Measurements from ENCODE around the gene MICB. TPM values are rescaled to one million over a fixed set of nuclear protein-coding genes. Genes with fewer than 3 reads are reported as not detected.

The MICB gene
- total and polyA plus RNA-seq, 2 of the 8 experiments (the other 6 are each of a cell fraction or from before 2014, with no cell fraction given) = 16.2 to 25.3 TPM

GRCh38 chr6:31534521-31535040, 36.6 kb downstream of the MICB start (continued):
- TF ChIP-seq, protein P1, sequence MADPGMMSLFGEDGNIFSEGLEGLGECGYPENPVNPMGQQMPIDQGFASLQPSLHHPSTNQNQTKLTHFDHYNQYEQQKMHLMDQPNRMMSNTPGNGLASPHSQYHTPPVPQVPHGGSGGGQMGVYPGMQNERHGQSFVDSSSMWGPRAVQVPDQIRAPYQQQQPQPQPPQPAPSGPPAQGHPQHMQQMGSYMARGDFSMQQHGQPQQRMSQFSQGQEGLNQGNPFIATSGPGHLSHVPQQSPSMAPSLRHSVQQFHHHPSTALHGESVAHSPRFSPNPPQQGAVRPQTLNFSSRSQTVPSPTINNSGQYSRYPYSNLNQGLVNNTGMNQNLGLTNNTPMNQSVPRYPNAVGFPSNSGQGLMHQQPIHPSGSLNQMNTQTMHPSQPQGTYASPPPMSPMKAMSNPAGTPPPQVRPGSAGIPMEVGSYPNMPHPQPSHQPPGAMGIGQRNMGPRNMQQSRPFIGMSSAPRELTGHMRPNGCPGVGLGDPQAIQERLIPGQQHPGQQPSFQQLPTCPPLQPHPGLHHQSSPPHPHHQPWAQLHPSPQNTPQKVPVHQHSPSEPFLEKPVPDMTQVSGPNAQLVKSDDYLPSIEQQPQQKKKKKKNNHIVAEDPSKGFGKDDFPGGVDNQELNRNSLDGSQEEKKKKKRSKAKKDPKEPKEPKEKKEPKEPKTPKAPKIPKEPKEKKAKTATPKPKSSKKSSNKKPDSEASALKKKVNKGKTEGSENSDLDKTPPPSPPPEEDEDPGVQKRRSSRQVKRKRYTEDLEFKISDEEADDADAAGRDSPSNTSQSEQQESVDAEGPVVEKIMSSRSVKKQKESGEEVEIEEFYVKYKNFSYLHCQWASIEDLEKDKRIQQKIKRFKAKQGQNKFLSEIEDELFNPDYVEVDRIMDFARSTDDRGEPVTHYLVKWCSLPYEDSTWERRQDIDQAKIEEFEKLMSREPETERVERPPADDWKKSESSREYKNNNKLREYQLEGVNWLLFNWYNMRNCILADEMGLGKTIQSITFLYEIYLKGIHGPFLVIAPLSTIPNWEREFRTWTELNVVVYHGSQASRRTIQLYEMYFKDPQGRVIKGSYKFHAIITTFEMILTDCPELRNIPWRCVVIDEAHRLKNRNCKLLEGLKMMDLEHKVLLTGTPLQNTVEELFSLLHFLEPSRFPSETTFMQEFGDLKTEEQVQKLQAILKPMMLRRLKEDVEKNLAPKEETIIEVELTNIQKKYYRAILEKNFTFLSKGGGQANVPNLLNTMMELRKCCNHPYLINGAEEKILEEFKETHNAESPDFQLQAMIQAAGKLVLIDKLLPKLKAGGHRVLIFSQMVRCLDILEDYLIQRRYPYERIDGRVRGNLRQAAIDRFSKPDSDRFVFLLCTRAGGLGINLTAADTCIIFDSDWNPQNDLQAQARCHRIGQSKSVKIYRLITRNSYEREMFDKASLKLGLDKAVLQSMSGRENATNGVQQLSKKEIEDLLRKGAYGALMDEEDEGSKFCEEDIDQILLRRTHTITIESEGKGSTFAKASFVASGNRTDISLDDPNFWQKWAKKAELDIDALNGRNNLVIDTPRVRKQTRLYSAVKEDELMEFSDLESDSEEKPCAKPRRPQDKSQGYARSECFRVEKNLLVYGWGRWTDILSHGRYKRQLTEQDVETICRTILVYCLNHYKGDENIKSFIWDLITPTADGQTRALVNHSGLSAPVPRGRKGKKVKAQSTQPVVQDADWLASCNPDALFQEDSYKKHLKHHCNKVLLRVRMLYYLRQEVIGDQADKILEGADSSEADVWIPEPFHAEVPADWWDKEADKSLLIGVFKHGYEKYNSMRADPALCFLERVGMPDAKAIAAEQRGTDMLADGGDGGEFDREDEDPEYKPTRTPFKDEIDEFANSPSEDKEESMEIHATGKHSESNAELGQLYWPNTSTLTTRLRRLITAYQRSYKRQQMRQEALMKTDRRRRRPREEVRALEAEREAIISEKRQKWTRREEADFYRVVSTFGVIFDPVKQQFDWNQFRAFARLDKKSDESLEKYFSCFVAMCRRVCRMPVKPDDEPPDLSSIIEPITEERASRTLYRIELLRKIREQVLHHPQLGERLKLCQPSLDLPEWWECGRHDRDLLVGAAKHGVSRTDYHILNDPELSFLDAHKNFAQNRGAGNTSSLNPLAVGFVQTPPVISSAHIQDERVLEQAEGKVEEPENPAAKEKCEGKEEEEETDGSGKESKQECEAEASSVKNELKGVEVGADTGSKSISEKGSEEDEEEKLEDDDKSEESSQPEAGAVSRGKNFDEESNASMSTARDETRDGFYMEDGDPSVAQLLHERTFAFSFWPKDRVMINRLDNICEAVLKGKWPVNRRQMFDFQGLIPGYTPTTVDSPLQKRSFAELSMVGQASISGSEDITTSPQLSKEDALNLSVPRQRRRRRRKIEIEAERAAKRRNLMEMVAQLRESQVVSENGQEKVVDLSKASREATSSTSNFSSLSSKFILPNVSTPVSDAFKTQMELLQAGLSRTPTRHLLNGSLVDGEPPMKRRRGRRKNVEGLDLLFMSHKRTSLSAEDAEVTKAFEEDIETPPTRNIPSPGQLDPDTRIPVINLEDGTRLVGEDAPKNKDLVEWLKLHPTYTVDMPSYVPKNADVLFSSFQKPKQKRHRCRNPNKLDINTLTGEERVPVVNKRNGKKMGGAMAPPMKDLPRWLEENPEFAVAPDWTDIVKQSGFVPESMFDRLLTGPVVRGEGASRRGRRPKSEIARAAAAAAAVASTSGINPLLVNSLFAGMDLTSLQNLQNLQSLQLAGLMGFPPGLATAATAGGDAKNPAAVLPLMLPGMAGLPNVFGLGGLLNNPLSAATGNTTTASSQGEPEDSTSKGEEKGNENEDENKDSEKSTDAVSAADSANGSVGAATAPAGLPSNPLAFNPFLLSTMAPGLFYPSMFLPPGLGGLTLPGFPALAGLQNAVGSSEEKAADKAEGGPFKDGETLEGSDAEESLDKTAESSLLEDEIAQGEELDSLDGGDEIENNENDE (IDR thresholded peaks at IDR 0.05; ENCODE audit: insufficient replicate concordance, low read length) = no peak
- no peak for TF ChIP-seq RNF2 (IDR thresholded peaks at IDR 0.05; ENCODE audit: borderline replicate concordance, low read depth, low read length, missing control alignments, poor library complexity, severe bottlenecking)
- TF ChIP-seq CTCF (IDR thresholded peaks at IDR 0.05; ENCODE audit: control extremely low read depth in 1 of 3, insufficient read depth in 1 of 3, low read depth in 1 of 3, low read length in 3 of 3) = no peak
- TF ChIP-seq SP4 (IDR thresholded peaks at IDR 0.05; ENCODE audit: low read length) = no peak
- no peak for TF ChIP-seq EP300 (IDR thresholded peaks at IDR 0.05; ENCODE audit: borderline replicate concordance in 1 of 2, low read depth in 2 of 2, low read length in 2 of 2)
- no peak for TF ChIP-seq RBBP5 (IDR thresholded peaks at IDR 0.05; ENCODE audit: borderline replicate concordance, low read depth, low read length)
- TF ChIP-seq NANOG (IDR thresholded peaks at IDR 0.05; ENCODE audit: insufficient read depth, low read depth, low read length, poor library complexity, severe bottlenecking) = no peak
